Endothelial cell of umbilical vein (primary cell): ENCODE measurements around the gene KCNQ1OT1. TPM values are rescaled to one million over a fixed set of nuclear protein-coding genes. Genes with fewer than 3 reads are reported as not detected.

Source experiments
- BruUV-seq: library from RNA; stranded (reverse); fragments of 400-500 nt; replicated peaks from 2 replicates; lab custom pipeline; 2021; lab: Mats Ljungman, UMichigan
- CTCF ChIA-PET: fragments of 300-600, 350-600 bp; sonication (Branson Sonifier 250); formaldehyde crosslinking; loops from one replicate; lab custom pipeline; 2021; ENCODE audit warnings: antibody characterized with exemption, inconsistent platforms; lab: Charles Lee
- POLR2A ChIA-PET: fragments of 300-600, 350-600 bp; sonication (Branson Sonifier 250); formaldehyde crosslinking; loops from one replicate; lab custom pipeline; 2021; ENCODE audit warnings: antibody characterized with exemption, inconsistent platforms; lab: Charles Lee
- DNase-seq: peaks from one replicate; pipeline ENCODE4 v3.0.0-alpha.2; 2011; ENCODE audit warnings: low read depth, low spot score
- FAIRE-seq: peaks from 2 replicates; lab custom pipeline; 2011; peaks lifted over from hg19 to GRCh38; lab: Jason Lieb, UNC
- H2AFZ ChIP-seq: 2 replicates; pipeline ENCODE4 v1.6.0; 2012; ENCODE audit warnings: low read depth, low read length, control low read depth, inconsistent platforms
- H3K27ac ChIP-seq: 2 replicates; pipeline ENCODE4 v1.5.1; 2011; ENCODE audit warnings: low read depth, mild to moderate bottlenecking, control low read depth, low read length, moderate library complexity; ENCODE audit not compliant: insufficient read depth
- H3K27me3 ChIP-seq, 2 experiments: 2 replicates each; pipeline versions ENCODE4 v1.6.0 to v1.6.1; 2011; ENCODE audit warnings: low read length in 2 of 2, mixed read lengths in 1 of 2; ENCODE audit not compliant: control insufficient read depth in 2 of 2, insufficient read depth in 2 of 2
- H3K36me3 ChIP-seq, 2 experiments: 2 replicates in 1 of 2; 3 replicates in 1 of 2; pipeline ENCODE4 v1.5.1; 2011; ENCODE audit warnings: low read length in 2 of 2, mild to moderate bottlenecking in 1 of 2, moderate library complexity in 1 of 2; ENCODE audit not compliant: control insufficient read depth in 2 of 2, insufficient read depth in 2 of 2; ENCODE audit errors: extremely low read depth in 1 of 2
- H3K4me1 ChIP-seq: 3 replicates; pipeline ENCODE4 v1.5.1; 2011; ENCODE audit warnings: mild to moderate bottlenecking, low read length; ENCODE audit not compliant: control insufficient read depth, insufficient read depth; ENCODE audit errors: extremely low read depth
- H3K4me2 ChIP-seq: 2 replicates; pipeline ENCODE4 v1.6.1; 2011; ENCODE audit warnings: low read length, control low read depth, mixed read lengths; ENCODE audit not compliant: insufficient read depth
- H3K4me3 ChIP-seq, 3 experiments: fragments of 200-600 bp in 1 of 3; sonication (generic), shearing (Covaris generic) in 1 of 3; replicated peaks in 1 of 3; 2 replicates each; pipeline ENCODE4 v1.5.1; 2011 to 2016; ENCODE audit warnings: control low read depth in 3 of 3, low read length in 3 of 3, mild to moderate bottlenecking in 2 of 3, inconsistent platforms in 1 of 3, low read depth in 1 of 3, moderate library complexity in 1 of 3; ENCODE audit not compliant: insufficient read depth in 1 of 3
- H3K79me2 ChIP-seq: 2 replicates; pipeline ENCODE4 v1.6.0; 2012; ENCODE audit warnings: low read length, inconsistent platforms; ENCODE audit not compliant: control insufficient read depth, insufficient read depth
- H3K9ac ChIP-seq: replicated peaks from 2 replicates; pipeline ENCODE3; 2011; ENCODE audit warnings: low read length, control low read depth; ENCODE audit not compliant: insufficient read depth; ENCODE audit errors: extremely low read depth
- H3K9me1 ChIP-seq: replicated peaks from 3 replicates; pipeline ENCODE4 v1.6.0; 2011; ENCODE audit warnings: mild to moderate bottlenecking, low read length; ENCODE audit not compliant: control insufficient read depth, insufficient read depth; ENCODE audit errors: extremely low read depth
- H3K9me3 ChIP-seq: replicated peaks from 2 replicates; pipeline ENCODE4 v1.5.1; 2012; ENCODE audit warnings: low read length, inconsistent platforms; ENCODE audit not compliant: control insufficient read depth, insufficient read depth
- H4K20me1 ChIP-seq: replicated peaks from 2 replicates; pipeline ENCODE3; 2011; ENCODE audit warnings: mild to moderate bottlenecking, low read length; ENCODE audit not compliant: control insufficient read depth, insufficient read depth; ENCODE audit errors: extremely low read depth
- EZH2 ChIP-seq: IDR thresholded peaks from 2 replicates; pipeline ENCODE4 v1.6.1; 2012; ENCODE audit warnings: borderline replicate concordance, low read depth, mild to moderate bottlenecking, moderate library complexity, low read length, inconsistent platforms; ENCODE audit not compliant: severe bottlenecking
- FOS ChIP-seq: IDR thresholded peaks from 2 replicates; pipeline ENCODE4 v1.6.1; 2011; ENCODE audit warnings: mild to moderate bottlenecking, low read length, moderate library complexity, borderline replicate concordance; ENCODE audit not compliant: insufficient read depth
- GATA2 ChIP-seq: IDR thresholded peaks from 2 replicates; pipeline ENCODE4 v1.7.0; 2011; ENCODE audit warnings: low read depth, mild to moderate bottlenecking, moderate library complexity, mixed read lengths, low read length; ENCODE audit not compliant: insufficient read length, insufficient read depth
- JUN ChIP-seq: IDR thresholded peaks from 2 replicates; pipeline ENCODE4 v1.6.1; 2011; ENCODE audit warnings: borderline replicate concordance, low read depth; ENCODE audit not compliant: insufficient read length, insufficient read depth
- MYC ChIP-seq: IDR thresholded peaks from one replicate; pipeline ENCODE4 v1.6.1; 2011; ENCODE audit warnings: mild to moderate bottlenecking, low read depth, low read length
- POLR2A ChIP-seq: IDR thresholded peaks from 2 replicates; pipeline ENCODE4 v1.6.1; 2012; ENCODE audit warnings: low read depth, mild to moderate bottlenecking, control low read depth, low read length
- POLR2AphosphoS5 ChIP-seq: IDR thresholded peaks from 2 replicates; pipeline ENCODE4 v1.6.1; 2012; ENCODE audit warnings: low read depth, mild to moderate bottlenecking, control low read depth, low read length, moderate library complexity; ENCODE audit not compliant: insufficient read depth
- dilution Hi-C: fragments of 300-500 bp; cut with MboI; formaldehyde crosslinking; loops from one replicate; pipeline ENCODE4 v1.15.0; 2019; ENCODE audit warnings: low sequenced_read_pairs; ENCODE audit not compliant: extremely low pct_ligation_motif_present
- intact Hi-C: fragments of 100-400 bp; cut with micrococcal nuclease; formaldehyde crosslinking; loops from one replicate; pipeline ENCODE4 v1.10.0; 2022
- polyA plus RNA-seq, 4 experiments: library from polyadenylated mRNA; depleted of rRNA in 3 of 4; stranded (reverse) in 3 of 4; unstranded in 1 of 4; fragments of >200 nt; gene quantifications; 2 replicates each; pipeline versions ENCODE4 v1.2.1 to v1.2.3, GENCODE V29; 2011 to 2012; ENCODE audit warnings: missing spikeins in 1 of 4
- total RNA-seq: library from RNA; stranded (reverse); gene quantifications from 2 replicates; pipeline ENCODE4 v1.2.3, GENCODE V29; 2021
- TF ChIP-seq, protein P1 (sequence below): IDR thresholded peaks from 2 replicates; pipeline ENCODE4 v1.6.1; 2011; ENCODE audit not compliant: insufficient read depth, insufficient read length
- TF ChIP-seq, protein P2 (sequence below), 2 donors: IDR thresholded peaks; 1 replicate in 1 of 2; 2 replicates in 1 of 2; pipeline ENCODE4 v1.5.1; 2011; ENCODE audit warnings: low read length in 2 of 2, mild to moderate bottlenecking in 2 of 2, moderate library complexity in 2 of 2, control low read depth in 1 of 2, inconsistent platforms in 1 of 2, low read depth in 1 of 2; ENCODE audit not compliant: insufficient read depth in 1 of 2; ENCODE audit errors: extremely low read depth in 1 of 2

The KCNQ1OT1 gene
- total and polyA plus RNA-seq, 2 donors (not counting 3 experiments of a cell fraction or from before 2014, with no cell fraction given) = 0.11 to 1.8 TPM

DNA sequence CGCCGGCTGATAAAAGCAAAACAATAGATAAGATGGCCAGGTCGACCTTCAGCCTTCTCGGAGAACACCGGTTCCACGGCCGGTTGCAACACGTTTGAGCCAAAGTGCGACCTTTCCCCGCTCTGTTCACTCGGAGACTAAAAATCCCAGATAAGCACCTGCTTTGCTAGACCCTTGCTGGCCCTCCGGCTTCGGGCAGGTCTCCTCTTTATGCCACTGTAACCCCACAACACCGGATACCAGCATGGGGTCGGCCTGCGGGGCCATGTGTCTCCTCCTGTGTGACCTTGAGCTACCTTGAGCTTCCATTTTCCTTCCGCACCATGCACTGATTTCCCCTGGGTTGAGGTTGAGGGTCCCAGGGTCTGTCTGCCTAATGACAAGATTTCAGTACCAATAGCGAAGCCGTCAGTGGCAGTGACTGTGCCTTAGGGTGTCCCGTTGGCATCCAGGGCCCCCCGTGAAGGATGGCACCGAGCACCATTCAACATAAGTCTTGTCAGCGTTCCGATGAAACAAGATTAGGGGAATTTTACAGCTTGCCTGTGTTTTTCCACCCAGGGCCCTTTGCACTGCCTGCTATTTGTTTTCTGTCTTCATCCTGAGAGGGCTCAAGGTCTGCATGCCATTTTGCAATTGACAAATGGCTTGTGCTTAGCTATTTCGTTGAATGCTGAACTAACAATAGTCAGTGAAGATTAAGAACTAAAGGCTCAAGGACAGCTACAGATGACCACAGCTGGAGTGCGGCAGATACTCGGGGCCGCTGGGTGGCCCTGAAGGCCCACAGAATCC is 136.4 kb downstream of the KCNQ1OT1 start:
- no peak for DNase-seq
- H3K27ac ChIP-seq = no peak overlapping the region
- CTCF ChIA-PET = interaction anchor here (1.5 kb wide), 1 partner anchor 17 kb away, joined by 3 read pairs; no protein-coding TSS in a partner anchor
- H3K4me1 ChIP-seq = no peaks in the 10 kb centered on the region
- H3K79me2 ChIP-seq = no peaks in the 10 kb centered on the region
- dilution Hi-C loops = no loop called here
- no peaks in the 10 kb centered on the region for H3K36me3 ChIP-seq
- no peak overlapping the region for H3K4me2 ChIP-seq
- no peaks in the 10 kb centered on the region for H3K9me3 ChIP-seq
- H4K20me1 ChIP-seq = no peaks in the 10 kb centered on the region
- TF ChIP-seq EZH2 (no peak), GATA2 (no peak), FOS (no peak), POLR2A (no peak), JUN (no peak), MYC (no peak), POLR2AphosphoS5 (no peak)
- TF ChIP-seq, protein P1, sequence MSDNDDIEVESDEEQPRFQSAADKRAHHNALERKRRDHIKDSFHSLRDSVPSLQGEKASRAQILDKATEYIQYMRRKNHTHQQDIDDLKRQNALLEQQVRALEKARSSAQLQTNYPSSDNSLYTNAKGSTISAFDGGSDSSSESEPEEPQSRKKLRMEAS = no peak
- TF ChIP-seq, protein P2, sequence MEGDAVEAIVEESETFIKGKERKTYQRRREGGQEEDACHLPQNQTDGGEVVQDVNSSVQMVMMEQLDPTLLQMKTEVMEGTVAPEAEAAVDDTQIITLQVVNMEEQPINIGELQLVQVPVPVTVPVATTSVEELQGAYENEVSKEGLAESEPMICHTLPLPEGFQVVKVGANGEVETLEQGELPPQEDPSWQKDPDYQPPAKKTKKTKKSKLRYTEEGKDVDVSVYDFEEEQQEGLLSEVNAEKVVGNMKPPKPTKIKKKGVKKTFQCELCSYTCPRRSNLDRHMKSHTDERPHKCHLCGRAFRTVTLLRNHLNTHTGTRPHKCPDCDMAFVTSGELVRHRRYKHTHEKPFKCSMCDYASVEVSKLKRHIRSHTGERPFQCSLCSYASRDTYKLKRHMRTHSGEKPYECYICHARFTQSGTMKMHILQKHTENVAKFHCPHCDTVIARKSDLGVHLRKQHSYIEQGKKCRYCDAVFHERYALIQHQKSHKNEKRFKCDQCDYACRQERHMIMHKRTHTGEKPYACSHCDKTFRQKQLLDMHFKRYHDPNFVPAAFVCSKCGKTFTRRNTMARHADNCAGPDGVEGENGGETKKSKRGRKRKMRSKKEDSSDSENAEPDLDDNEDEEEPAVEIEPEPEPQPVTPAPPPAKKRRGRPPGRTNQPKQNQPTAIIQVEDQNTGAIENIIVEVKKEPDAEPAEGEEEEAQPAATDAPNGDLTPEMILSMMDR (IDR thresholded peaks at IDR 0.05; ENCODE audit: extremely low read depth in 1 of 2, insufficient read depth in 1 of 2, low read depth in 1 of 2, low read length in 2 of 2) = no peak
- no peak overlapping the region for H3K9ac ChIP-seq
- FAIRE-seq = no peak
- H3K9me1 ChIP-seq = no peaks in the 10 kb centered on the region
- intact Hi-C loops = no loop called here
- POLR2A ChIA-PET = no interaction called here
- no TSS peak for BruUV-seq
- no peak overlapping the region for H2AFZ ChIP-seq
- H3K27me3 ChIP-seq = no peaks in the 10 kb centered on the region
- H3K4me3 ChIP-seq = no peak overlapping the region
